ENCODE results near the gene SPEN. TPM values are rescaled to one million over a fixed set of nuclear protein-coding genes. Genes with fewer than 3 reads are reported as not detected.

SPEN gene
- total RNA-seq, 1 experiment from 2014 or later = 58.3 TPM

DNA sequence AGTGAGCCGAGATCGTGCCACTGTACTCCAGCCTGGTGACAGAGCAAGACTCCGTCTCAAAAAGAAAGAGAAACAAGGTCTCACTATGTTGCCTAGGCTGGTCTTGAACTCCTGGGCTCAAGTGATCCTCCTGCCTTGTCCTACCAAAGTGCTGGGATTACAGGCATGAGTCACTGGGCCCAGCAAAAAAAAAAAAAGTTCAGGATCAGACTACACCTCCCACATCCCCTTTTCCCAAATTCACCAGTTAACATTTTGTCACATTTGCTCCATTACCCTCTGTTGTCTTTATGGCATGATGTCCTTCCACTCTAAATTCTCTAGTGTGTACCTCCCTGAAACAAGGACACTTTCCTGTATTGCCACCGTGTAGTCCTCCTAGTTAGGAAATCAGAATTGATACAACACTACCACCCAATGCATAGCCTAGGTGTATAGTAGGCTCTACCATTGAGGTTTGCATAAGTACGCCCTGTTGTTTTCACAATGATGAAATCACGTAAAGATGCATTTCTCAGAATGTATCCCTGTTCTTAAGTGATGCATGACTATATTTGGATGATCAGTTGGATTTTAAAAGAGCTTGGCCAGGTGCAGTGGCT is 10.7 kb downstream of the SPEN start:
- TF ChIP-seq POLR2AphosphoS5 (IDR thresholded peaks at IDR 0.05; ENCODE audit: low read depth, low read length) (no peak), SIN3A (IDR thresholded peaks at IDR 0.05; ENCODE audit: borderline replicate concordance, insufficient read depth, low read depth, low read length) (no peak), TCF7L2 (IDR thresholded peaks at IDR 0.05; ENCODE audit: low read depth, low read length) (no peak)
- TF ChIP-seq, protein P1, sequence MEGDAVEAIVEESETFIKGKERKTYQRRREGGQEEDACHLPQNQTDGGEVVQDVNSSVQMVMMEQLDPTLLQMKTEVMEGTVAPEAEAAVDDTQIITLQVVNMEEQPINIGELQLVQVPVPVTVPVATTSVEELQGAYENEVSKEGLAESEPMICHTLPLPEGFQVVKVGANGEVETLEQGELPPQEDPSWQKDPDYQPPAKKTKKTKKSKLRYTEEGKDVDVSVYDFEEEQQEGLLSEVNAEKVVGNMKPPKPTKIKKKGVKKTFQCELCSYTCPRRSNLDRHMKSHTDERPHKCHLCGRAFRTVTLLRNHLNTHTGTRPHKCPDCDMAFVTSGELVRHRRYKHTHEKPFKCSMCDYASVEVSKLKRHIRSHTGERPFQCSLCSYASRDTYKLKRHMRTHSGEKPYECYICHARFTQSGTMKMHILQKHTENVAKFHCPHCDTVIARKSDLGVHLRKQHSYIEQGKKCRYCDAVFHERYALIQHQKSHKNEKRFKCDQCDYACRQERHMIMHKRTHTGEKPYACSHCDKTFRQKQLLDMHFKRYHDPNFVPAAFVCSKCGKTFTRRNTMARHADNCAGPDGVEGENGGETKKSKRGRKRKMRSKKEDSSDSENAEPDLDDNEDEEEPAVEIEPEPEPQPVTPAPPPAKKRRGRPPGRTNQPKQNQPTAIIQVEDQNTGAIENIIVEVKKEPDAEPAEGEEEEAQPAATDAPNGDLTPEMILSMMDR (IDR thresholded peaks at IDR 0.05) = no peak
- TF ChIP-seq, protein P2, sequence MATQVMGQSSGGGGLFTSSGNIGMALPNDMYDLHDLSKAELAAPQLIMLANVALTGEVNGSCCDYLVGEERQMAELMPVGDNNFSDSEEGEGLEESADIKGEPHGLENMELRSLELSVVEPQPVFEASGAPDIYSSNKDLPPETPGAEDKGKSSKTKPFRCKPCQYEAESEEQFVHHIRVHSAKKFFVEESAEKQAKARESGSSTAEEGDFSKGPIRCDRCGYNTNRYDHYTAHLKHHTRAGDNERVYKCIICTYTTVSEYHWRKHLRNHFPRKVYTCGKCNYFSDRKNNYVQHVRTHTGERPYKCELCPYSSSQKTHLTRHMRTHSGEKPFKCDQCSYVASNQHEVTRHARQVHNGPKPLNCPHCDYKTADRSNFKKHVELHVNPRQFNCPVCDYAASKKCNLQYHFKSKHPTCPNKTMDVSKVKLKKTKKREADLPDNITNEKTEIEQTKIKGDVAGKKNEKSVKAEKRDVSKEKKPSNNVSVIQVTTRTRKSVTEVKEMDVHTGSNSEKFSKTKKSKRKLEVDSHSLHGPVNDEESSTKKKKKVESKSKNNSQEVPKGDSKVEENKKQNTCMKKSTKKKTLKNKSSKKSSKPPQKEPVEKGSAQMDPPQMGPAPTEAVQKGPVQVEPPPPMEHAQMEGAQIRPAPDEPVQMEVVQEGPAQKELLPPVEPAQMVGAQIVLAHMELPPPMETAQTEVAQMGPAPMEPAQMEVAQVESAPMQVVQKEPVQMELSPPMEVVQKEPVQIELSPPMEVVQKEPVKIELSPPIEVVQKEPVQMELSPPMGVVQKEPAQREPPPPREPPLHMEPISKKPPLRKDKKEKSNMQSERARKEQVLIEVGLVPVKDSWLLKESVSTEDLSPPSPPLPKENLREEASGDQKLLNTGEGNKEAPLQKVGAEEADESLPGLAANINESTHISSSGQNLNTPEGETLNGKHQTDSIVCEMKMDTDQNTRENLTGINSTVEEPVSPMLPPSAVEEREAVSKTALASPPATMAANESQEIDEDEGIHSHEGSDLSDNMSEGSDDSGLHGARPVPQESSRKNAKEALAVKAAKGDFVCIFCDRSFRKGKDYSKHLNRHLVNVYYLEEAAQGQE (IDR thresholded peaks at IDR 0.05; ENCODE audit: insufficient read depth in 1 of 2, low read depth in 2 of 2, low read length in 1 of 2) = no peak
- ChIA-PET CTCF (interaction anchor here (0.6 to 0.7 kb wide), 3 partner anchors 62 to 378 kb away, joined by 3 to 5 read pairs (median 5); no protein-coding TSS in a partner anchor), POLR2A (no interaction called here)
- H3K4me1 ChIP-seq (ENCODE audit: control insufficient read depth, insufficient read depth, low read length) = peaks cover 7% of the 10 kb centered on the region
- BruUV-seq (replicated peaks) = no TSS peak
- 0 out of 2 replicates have a peak overlapping the region, but pooled peaks have one; percentile 6 for H3K27ac ChIP-seq (ENCODE audit: low read length)
- H3K27me3 ChIP-seq (ENCODE audit: control insufficient read depth, insufficient read depth, low read length) = no peaks in the 10 kb centered on the region
- no peak overlapping the region for H3K4me3 ChIP-seq (ENCODE audit: low read depth in 2 of 2, low read length in 2 of 2)
- ATAC-seq (peak; percentile 68), DNase-seq (ENCODE audit: low read depth, low spot score) (no peak)
- in situ Hi-C loops (cut with HindIII; ENCODE audit: low pct_unique_long_range_greater_than_20kb, low sequenced_read_pairs) = no loop called here
- no peaks in the 10 kb centered on the region for H3K9me3 ChIP-seq (ENCODE audit: control insufficient read depth, insufficient read depth, low read depth, low read length)
- intact Hi-C loops (cut with micrococcal nuclease; ENCODE audit: unreplicated experiment) = no loop called here
- no peaks in the 10 kb centered on the region for H3K36me3 ChIP-seq (ENCODE audit: control insufficient read depth, insufficient read depth, low read length)

DNA sequence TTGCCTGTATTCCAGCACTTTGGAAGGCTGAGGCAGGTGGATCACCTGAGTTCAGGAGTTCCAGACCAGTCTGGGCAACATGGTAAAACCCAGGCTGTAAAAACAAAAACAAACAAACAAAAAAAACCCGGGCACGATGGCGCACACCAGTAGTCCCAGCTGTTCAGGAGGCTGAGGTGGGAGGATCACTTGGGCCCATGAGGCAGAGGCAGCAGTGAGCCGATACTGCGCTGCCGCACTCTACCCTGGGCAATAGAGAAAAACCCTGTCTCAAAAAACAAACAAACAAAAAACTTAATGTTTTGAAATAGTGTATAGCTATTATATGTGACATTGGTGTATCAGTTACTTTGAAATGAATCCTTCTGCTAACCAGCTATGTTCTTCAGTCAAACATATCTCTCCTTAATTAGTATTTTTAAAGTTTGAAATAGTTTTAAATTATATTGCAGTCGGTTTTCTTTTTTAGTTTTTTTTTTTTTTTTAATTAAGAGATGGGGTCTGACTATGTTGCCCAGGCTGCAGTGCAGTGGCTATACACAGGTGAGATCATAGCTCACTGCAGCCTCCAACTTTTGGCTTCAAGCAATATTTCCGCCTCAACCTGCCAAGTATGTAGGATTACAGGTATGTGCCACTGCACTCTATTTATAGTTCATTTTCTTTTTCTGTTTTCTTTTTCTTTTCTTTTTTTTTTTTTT is 11.3 kb downstream of the SPEN start:
- Histone ChIP-seq H3K4me3 (ENCODE audit: low read depth in 2 of 2, low read length in 2 of 2) (no peak overlapping the region), H3K4me1 (ENCODE audit: control insufficient read depth, insufficient read depth, low read length) (peaks cover 7% of the 10 kb centered on the region), H3K27ac (ENCODE audit: low read length) (0 out of 2 replicates have a peak overlapping the region, but pooled peaks have one; percentile 1), H3K27me3 (ENCODE audit: control insufficient read depth, insufficient read depth, low read length) (no peaks in the 10 kb centered on the region), H3K9me3 (ENCODE audit: control insufficient read depth, insufficient read depth, low read depth, low read length) (no peaks in the 10 kb centered on the region), H3K36me3 (ENCODE audit: control insufficient read depth, insufficient read depth, low read length) (no peaks in the 10 kb centered on the region)
- TF ChIP-seq POLR2AphosphoS5 (IDR thresholded peaks at IDR 0.05; ENCODE audit: low read depth, low read length) = no peak
- no peak for TF ChIP-seq TCF7L2 (IDR thresholded peaks at IDR 0.05; ENCODE audit: low read depth, low read length)
- TF ChIP-seq, protein P2 (IDR thresholded peaks at IDR 0.05; ENCODE audit: insufficient read depth in 1 of 2, low read depth in 2 of 2, low read length in 1 of 2) = no peak
- no peak for TF ChIP-seq SIN3A (IDR thresholded peaks at IDR 0.05; ENCODE audit: borderline replicate concordance, insufficient read depth, low read depth, low read length)
- TF ChIP-seq, protein P1 (IDR thresholded peaks at IDR 0.05) = no peak
- DNase-seq (ENCODE audit: low read depth, low spot score) = no peak
- peak; percentile 65 for ATAC-seq
- intact Hi-C loops (cut with micrococcal nuclease; ENCODE audit: unreplicated experiment) (no loop called here), in situ Hi-C loops (cut with HindIII; ENCODE audit: low pct_unique_long_range_greater_than_20kb, low sequenced_read_pairs) (no loop called here)
- no TSS peak for BruUV-seq (replicated peaks)
- POLR2A ChIA-PET = interaction anchor here (0.6 to 0.7 kb wide), 2 partner anchors 36 to 53 kb away, joined by 5 to 9 read pairs; no protein-coding TSS in a partner anchor
- CTCF ChIA-PET = interaction anchor here (0.6 to 0.7 kb wide), 5 partner anchors 35 to 379 kb away, joined by 3 to 7 read pairs (median 5); no protein-coding TSS in a partner anchor

Data from Panc1 (cell line).